HL-60/S4 (cell line): ENCODE data around the gene SEMA4C.

Experiments used
- in situ Hi-C: fragments of 300-500 bp; cut with MboI; formaldehyde crosslinking; loops from 2 replicates; pipeline ENCODE4 v1.14.3; 2022; ENCODE audit warnings: low sequenced_read_pairs

SEMA4C gene

DNA sequence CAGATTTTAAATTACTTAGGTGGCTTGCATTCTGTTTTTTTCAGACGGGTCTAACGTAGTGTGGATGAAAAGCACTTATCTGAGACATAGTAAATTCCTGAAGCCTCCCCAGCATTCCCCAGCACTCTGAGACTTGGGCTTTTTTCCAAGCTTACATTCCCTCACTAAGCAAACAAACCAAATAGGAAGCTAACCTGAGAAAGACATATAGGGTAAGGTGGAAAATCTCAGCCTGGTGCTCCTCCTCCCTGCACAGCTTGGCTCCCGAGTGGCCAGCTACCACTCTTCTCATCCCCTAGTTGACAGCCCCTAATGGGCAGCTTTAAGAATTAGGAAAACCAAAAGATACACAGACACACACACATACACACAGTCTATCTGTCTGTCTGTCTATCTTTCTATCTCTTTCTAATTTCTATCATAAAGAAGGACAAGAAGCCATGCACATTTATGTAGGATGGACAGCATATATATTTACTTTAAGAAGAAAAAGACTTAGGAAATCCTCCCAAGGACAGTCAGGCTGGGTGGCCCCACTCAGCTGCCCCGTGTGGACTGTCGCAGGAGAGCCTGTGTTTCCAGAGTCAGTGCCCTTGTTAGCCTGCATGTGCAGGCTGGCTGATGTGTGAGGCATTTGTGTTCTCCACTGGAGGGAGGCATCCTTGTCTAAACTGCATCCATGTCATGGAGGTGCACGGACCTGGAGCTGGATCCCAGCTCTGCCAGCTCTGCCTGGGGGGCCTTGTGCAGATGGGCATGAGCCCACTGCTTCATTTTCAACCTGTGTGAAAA lies 45.6 kb downstream of the SEMA4C start:
- in situ Hi-C loops, result no loop called here

DNA sequence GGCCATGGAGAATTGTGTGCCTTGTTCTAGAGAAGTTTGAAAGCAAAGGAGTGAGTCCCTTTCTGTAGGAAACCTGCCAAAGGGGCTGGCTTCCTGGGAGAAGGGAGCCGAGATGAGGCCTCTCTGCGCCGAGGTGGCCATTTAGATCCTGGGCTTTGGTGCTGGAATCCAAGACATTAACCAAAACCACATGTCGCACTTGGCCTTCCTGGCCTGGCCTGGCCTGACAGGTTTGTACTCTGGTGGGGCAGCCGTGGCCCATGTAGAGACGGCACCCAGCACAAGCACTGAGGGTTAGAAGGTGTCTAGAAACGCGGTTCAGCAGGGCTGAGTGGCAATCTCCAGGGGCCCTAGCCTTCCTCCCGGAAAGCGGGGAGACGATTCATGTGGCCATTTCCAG lies 46.7 kb downstream of the SEMA4C start:
- in situ Hi-C loops, result no loop called here

DNA sequence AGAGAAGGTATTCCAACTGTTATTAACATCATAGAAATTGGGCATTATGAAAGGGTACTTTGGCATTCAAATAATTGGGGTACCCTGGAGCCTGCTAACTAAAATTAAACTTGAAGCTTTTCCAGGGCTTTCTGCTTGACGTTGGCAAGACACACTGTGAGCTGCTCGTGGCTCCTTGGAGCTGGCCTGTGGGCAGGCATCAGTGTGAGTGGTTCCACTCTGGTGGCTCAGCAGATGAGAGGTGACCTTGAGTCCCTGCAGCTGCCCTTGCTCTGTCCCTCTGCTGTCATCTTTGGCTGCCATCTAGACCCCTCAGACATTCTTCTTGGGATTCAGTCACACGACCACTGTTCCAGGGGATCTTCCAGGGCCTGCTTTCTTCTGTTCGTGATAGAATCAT lies 47.1 kb downstream of the SEMA4C start:
- in situ Hi-C loops, result no loop called here

- in situ Hi-C loops, result no loop called here
Observed at GRCh38 chr2:96821113-96821675, 48.7 kb downstream of the SEMA4C start.

DNA sequence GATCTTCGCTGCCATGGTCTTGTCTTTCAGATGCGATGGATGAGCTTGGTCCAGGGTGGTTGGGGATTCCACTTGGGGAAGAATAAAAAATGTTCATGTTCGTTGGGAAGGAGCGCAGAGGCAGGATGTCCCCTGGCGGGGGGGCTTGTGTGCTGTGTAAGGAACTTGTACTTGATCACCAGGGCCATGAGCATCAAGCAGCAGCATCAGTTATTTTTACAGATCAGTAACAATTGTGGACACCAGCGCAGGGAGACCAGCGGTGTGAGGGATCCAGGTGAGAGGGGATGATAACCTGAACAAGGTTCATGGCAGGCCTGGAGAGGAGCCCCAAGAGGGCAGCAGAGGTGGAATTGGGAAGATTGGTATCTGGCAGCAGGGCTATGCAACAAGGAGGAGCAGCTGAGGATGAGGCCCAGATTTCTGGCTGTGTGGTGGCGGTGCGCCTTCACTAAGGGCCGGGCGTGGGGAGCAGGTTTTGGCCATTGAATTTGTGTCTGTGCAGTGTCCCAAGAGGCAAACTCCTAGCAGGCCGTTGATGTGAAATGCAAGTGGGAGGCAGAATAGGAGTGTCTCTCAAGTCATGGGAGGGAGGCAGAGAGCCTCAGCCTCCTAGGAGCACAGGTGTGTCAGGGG lies 49.9 kb downstream of the SEMA4C start:
- in situ Hi-C loops, result no loop called here

DNA sequence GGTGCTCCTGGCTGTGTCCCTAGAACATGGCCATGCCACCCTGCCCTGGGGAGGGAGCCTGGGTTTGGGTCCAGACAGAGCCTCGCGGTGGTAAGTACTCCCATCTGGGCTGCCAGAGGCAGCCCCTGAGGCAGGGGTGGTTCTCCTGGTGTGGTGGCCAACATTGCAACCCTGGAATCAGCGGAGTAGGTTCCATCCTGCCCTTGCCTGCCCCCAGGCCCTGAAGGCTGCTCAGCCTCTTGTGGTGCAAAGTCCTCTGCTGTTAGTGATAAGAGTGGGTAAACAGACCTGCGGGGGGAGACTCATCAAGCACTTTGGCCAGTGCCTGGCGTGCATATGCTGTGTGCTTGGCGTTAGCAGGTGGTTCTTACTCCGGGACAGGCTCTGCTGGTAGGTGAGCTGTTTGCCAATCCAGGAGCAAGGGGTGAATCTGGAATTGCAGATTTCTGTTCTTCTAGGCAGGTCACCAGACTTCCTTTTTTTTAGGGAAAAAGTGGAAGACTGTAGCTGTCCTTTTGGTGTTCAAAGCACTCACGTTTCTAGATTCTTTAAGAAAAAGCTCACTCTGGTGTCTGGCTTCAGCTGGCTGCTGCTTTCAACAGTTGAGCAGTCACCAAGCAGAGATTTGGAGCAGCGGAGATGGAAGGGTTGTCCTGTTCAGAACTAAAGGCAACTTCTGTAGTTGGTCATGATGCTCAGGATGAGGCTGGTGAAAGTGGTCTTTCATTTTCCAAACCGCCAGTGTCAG lies 50.6 kb downstream of the SEMA4C start:
- in situ Hi-C loops, result no loop called here

GRCh38 chr2:96817882-96818281 lies 52.0 kb downstream of the SEMA4C start:
- in situ Hi-C loops, result no loop called here

- in situ Hi-C loops, result no loop called here
Observed at GRCh38 chr2:96816836-96817702, 52.8 kb downstream of the SEMA4C start.

DNA sequence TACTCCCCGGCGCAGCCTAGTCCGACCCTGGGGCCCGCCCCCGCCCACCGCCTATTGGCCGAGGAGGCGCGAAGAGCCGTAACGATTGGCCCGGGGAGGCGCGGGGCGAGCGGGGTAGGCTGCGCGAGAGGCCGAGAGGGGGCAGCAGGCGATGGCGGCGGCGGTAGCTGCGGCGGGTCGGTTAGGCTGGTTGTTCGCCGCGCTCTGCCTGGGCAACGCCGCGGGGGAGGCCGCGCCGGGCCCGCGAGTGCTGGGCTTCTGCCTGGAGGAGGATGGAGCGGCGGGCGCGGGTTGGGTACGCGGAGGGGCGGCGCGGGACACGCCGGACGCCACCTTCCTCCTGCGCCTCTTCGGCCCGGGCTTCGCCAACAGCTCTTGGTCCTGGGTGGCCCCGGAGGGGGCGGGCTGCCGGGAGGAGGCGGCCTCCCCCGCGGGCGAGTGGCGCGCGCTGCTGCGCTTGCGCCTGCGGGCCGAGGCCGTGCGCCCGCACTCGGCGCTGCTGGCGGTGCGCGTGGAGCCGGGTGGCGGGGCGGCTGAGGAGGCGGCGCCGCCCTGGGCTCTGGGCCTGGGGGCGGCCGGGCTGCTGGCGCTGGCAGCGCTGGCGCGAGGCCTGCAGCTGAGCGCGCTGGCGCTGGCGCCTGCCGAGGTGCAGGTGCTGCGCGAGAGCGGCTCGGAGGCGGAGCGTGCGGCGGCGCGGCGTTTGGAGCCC lies 53.6 kb downstream of the SEMA4C start, which contains the start of gene CNNM3:
Gene CNNM3 (plus strand): TSS at position 142 of the 709 bp plus-strand sequence. CDS start 10 bp downstream, at position 152.
- in situ Hi-C loops, result no loop called here

DNA sequence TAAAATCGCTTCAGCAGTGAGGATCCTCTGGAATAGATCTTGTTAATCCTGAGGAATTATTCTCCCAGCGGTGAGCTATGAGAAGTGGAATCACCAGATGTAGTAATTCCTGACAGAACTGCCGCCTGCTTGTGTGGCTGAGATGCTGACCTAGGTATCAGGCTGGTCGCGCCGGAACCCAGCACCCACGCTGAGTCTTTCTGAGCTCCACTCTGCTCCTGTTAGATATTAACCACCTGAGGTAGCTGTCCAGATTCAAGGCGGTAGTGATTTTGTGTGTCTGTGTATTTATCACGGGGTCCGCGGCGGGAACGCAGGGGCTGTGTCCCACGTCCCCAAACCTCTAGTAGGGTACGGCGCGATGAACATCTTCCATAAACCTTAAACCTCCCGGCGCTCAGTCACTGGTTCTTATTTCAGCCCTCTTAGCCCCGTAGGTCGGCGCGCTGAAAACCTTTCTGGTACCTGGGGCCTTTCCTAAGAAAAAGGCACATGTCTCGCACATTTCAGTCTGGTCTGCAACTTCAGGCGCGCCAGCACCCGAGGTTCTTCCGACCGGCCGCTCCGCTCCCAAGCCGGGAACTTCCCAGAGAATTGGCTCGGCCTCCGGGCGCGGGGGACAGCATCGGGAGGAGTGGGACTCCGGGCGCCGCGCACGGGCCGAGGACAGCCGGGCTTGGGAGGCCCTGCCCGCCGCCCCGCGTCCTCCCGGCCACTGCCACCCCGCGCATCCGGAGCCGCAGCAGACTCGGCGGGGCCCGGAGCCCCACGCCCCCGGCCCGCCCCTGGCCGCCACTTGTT lies 54.4 kb downstream of the SEMA4C start:
- in situ Hi-C loops, result no loop called here

DNA sequence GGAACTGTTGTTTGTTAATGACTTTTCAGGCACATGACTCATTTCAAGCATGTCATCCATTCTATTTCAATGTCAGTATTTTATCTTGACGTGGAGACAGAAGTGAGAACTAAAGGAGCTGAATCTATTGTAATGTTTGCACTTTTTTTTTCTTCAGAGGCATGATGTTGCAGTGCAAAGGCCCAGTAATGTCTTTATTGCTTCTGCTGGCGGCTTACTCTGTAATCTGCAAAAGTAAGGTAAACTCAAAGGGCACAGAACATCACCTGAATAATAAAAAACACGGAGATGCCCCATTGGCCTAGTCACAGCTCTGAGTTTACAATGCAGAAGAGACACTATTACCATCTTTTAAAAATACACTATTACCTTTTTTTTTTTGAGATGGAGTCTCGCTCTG lies 56.2 kb downstream of the SEMA4C start:
- in situ Hi-C loops, result no loop called here

DNA sequence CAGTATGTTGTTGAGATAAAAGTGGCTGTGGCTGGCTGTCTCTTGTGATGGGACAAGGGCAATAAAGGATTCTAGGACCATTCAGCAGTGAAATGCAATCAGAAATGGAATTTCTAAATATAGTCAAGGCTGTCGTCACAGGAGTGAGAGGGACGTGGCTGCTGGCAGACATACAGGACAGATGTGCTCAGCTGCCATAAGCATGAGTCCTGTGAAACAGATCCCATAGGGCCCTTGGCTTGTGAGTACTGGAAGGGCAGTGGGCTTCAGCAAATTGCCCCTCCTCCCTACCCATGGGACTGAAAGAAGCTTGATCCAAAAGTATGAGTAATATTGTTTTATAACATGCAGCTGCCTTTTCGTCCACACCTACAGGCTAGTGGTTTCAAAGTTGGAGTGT lies 58.0 kb downstream of the SEMA4C start:
- in situ Hi-C loops, result no loop called here

- in situ Hi-C loops, result no loop called here
Observed at GRCh38 chr2:96810783-96811192, 59.1 kb downstream of the SEMA4C start.

DNA sequence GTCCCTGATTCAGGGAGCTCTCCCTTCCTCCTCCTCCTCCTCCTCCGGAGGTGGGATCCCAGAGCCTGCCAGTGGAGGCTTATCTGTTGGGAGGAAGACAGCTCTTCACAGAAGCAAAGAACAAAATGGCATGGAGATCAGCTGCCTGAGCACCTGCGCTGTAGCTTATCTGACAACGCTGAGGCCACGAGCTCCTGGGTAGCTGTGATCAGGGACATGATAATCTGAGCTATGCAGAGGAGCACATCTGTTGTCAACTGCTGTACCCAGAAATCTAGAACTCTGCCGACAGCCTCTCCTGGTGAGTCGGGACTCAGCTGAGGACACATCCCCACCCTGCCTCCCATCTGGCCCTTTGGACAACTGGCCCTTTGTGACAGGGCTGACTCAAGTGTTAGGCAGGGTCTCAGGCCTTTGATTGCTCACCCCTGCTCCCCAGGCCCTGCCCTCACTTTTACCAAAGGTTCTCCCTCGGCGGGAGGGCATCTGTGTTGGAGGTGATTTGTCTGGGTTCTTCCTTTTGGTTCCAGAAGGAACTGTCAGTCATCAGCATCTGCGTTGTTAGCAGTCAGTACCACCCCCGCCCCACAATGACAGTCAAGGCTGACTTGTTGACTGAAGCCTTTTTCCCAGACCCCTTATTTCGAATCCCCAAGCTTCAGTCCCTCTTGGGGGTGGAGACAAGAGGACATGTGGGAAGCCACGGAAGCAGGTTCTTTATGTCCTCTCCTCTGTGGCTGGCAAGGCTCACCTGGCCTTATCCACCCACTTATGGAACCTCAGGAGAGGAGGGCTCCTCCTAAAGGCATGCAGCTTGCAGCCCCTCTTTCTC lies 59.7 kb downstream of the SEMA4C start:
- in situ Hi-C loops, result no loop called here
